HEK293T (cell line): ENCODE data around the gene LRRC9.

Source experiments
- BHLHE40 ChIP-seq: fragments of 450-650 bp; IDR thresholded peaks from 2 replicates; pipeline ENCODE4 v1.6.1; 2016; ENCODE audit warnings: mild to moderate bottlenecking, moderate library complexity, borderline replicate concordance
- CTBP1 ChIP-seq: fragments of 450-650 bp; IDR thresholded peaks from 2 replicates; pipeline ENCODE4 v1.6.1; 2016; ENCODE audit warnings: borderline replicate concordance
- ELF4 ChIP-seq: fragments of 450-650 bp; IDR thresholded peaks from 2 replicates; pipeline ENCODE4 v1.6.1; 2017; ENCODE audit warnings: antibody characterized with exemption
- FOXA1 ChIP-seq: fragments of 450-650 bp; IDR thresholded peaks from 2 replicates; pipeline ENCODE4 v1.6.1; 2016; ENCODE audit warnings: mild to moderate bottlenecking
- FOXK2 ChIP-seq: fragments of 450-650 bp; IDR thresholded peaks from 2 replicates; pipeline ENCODE4 v1.6.1; 2016; ENCODE audit warnings: mild to moderate bottlenecking
- FOXM1 ChIP-seq: fragments of 450-650 bp; IDR thresholded peaks from 2 replicates; pipeline ENCODE4 v1.6.1; 2017; ENCODE audit warnings: mild to moderate bottlenecking, borderline replicate concordance
- HDGF ChIP-seq: fragments of 450-650 bp; IDR thresholded peaks from 2 replicates; pipeline ENCODE4 v1.6.1; 2017; ENCODE audit warnings: antibody characterized with exemption, borderline replicate concordance
- LEF1 ChIP-seq: fragments of 450-650 bp; IDR thresholded peaks from 2 replicates; pipeline ENCODE4 v1.6.1; 2017; ENCODE audit warnings: mild to moderate bottlenecking, borderline replicate concordance
- NFRKB ChIP-seq: fragments of 450-650 bp; IDR thresholded peaks from 2 replicates; pipeline ENCODE4 v1.6.1; 2016; ENCODE audit warnings: mild to moderate bottlenecking, moderate library complexity
- PKNOX1 ChIP-seq: fragments of 450-650 bp; IDR thresholded peaks from 2 replicates; pipeline ENCODE4 v1.6.1; 2016
- SP1 ChIP-seq: fragments of 450-650 bp; IDR thresholded peaks from 2 replicates; pipeline ENCODE4 v1.6.1; 2017
- SUZ12 ChIP-seq: fragments of 450-650 bp; IDR thresholded peaks from 2 replicates; pipeline ENCODE4 v1.6.1; 2016; ENCODE audit warnings: mild to moderate bottlenecking
- TARDBP ChIP-seq: fragments of 450-650 bp; IDR thresholded peaks from 2 replicates; pipeline ENCODE4 v1.6.1; 2016
- ZNF384 ChIP-seq: fragments of 450-650 bp; IDR thresholded peaks from 2 replicates; pipeline ENCODE4 v1.6.1; 2016

GRCh38 chr14:59939828-59940227 is 19.9 kb downstream of the LRRC9 start:
- TF ChIP-seq SP1 (no peak), PKNOX1 (no peak), BHLHE40 (no peak), ELF4 (no peak), LEF1 (no peak), FOXM1 (no peak), FOXK2 (no peak), CTBP1 (no peak), TARDBP (no peak), NFRKB (no peak), HDGF (no peak), SUZ12 (no peak), FOXA1 (no peak), ZNF384 (no peak)
